Cardiac muscle cell (in vitro differentiated cells and primary cell): ENCODE results near the gene SLC4A8. TPM values are rescaled to one million over a fixed set of nuclear protein-coding genes. Genes with fewer than 3 reads are reported as not detected.

ENCODE experiments used
- DNase-seq, 2 donors: peaks; one replicate each; pipeline versions ENCODE4 v3.0.0 to v3.0.0-alpha.2; 2010 to 2017; ENCODE audit warnings: low read depth in 1 of 2, low spot score in 1 of 2
- H3K27ac ChIP-seq: fragments of 200-600 bp; sonication (generic); 2 replicates; pipeline ENCODE4 v1.5.1; 2016
- H3K27me3 ChIP-seq: fragments of 200-600 bp; sonication (generic); 2 replicates; pipeline ENCODE4 v1.6.0; 2016; ENCODE audit warnings: control low read depth
- H3K36me3 ChIP-seq: fragments of 200-600 bp; sonication (generic); 2 replicates; pipeline ENCODE4 v1.5.1; 2016; ENCODE audit warnings: control low read depth
- H3K4me1 ChIP-seq: fragments of 200-600 bp; sonication (generic); 2 replicates; pipeline ENCODE4 v1.8.1; 2017; ENCODE audit warnings: low read depth, mild to moderate bottlenecking, mixed run types
- H3K4me3 ChIP-seq: fragments of 200-600 bp; sonication (generic); 2 replicates; pipeline ENCODE4 v1.5.1; 2016; ENCODE audit warnings: mild to moderate bottlenecking
- H3K9me3 ChIP-seq: fragments of 200-600 bp; sonication (generic); 2 replicates; pipeline ENCODE4 v1.5.1; 2017; ENCODE audit warnings: low read depth, mild to moderate bottlenecking, control low read depth
- polyA plus RNA-seq: library from polyadenylated mRNA; unstranded; fragments of >200 nt; fragmentation: Nextera tagmentation; extraction: Ambion mirVana; gene quantifications from 2 replicates; pipeline ENCODE4 v1.2.1, GENCODE V29; 2016
- total RNA-seq: library from RNA; depleted of rRNA; stranded (reverse); fragments of >200 nt; gene quantifications from 2 replicates; pipeline ENCODE4 v1.2.3, GENCODE V29; 2016
- TF ChIP-seq, protein P1 (sequence below): IDR thresholded peaks from 2 replicates; pipeline ENCODE4 v1.5.1; 2012; ENCODE audit warnings: low read depth, mild to moderate bottlenecking, low read length

SLC4A8 gene
- total and polyA plus RNA-seq, 2 experiments from 2014 or later, result 1.9 to 4.9 TPM

DNA sequence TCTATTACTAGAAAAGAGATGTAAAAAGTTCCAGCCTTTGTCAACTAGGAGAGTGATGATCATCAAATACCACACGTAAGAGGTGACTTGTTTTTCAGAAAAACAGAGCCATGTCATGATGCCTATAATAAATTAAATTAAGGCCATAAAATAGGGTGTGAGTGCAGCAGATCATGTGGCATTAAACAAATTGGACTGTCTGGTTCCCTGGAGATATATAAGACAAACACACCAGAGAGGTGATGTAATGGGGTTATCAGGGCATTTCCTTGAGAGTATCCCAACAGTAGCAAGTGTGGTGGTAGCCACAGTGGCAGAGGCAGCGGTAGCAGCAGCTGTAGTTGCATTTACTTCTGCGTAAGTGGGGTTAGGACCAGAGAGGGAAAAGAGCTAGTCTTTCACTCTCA, 18.8 kb upstream of the SLC4A8 start:
- H3K27ac ChIP-seq, result no peak overlapping the region
- H3K4me1 ChIP-seq, result peaks cover 7% of the 10 kb centered on the region
- TF ChIP-seq, protein P1, sequence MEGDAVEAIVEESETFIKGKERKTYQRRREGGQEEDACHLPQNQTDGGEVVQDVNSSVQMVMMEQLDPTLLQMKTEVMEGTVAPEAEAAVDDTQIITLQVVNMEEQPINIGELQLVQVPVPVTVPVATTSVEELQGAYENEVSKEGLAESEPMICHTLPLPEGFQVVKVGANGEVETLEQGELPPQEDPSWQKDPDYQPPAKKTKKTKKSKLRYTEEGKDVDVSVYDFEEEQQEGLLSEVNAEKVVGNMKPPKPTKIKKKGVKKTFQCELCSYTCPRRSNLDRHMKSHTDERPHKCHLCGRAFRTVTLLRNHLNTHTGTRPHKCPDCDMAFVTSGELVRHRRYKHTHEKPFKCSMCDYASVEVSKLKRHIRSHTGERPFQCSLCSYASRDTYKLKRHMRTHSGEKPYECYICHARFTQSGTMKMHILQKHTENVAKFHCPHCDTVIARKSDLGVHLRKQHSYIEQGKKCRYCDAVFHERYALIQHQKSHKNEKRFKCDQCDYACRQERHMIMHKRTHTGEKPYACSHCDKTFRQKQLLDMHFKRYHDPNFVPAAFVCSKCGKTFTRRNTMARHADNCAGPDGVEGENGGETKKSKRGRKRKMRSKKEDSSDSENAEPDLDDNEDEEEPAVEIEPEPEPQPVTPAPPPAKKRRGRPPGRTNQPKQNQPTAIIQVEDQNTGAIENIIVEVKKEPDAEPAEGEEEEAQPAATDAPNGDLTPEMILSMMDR, result no peak
- H3K27me3 ChIP-seq, result no peaks in the 10 kb centered on the region
- DNase-seq, result no peak
- no peaks in the 10 kb centered on the region for H3K36me3 ChIP-seq
- no peaks in the 10 kb centered on the region for H3K9me3 ChIP-seq
- no peak overlapping the region for H3K4me3 ChIP-seq

GRCh38 chr12:51406290-51406689, 18.3 kb upstream of the SLC4A8 start:
- Histone ChIP-seq H3K27me3 (no peaks in the 10 kb centered on the region), H3K9me3 (no peaks in the 10 kb centered on the region), H3K4me1 (peaks cover 7% of the 10 kb centered on the region), H3K36me3 (no peaks in the 10 kb centered on the region), H3K27ac (no peak overlapping the region), H3K4me3 (no peak overlapping the region)
- TF ChIP-seq, protein P1, result no peak
- no peak for DNase-seq

DNA sequence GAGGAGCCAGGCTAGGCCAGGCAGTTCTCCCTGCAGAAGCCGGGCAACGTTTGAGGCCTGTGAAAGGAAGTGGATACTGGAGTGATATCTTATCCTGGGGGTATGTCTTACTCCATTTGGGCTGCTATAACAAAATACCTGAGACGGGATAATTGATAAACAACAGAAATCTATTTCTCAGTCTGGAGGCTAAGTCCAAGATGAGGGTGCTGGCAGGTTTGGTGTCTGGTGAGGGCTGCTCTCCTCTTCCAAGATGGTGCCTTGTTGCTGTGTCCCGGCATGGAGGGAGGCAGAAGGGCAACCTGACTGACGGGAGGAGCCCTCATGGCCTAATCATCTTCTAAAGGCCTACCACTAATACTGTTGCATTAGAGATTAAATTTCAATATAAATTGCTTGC, 17.8 kb upstream of the SLC4A8 start:
- H3K27ac ChIP-seq, result no peak overlapping the region
- H3K36me3 ChIP-seq, result no peaks in the 10 kb centered on the region
- TF ChIP-seq, protein P1, result no peak
- peaks cover 7% of the 10 kb centered on the region for H3K4me1 ChIP-seq
- no peaks in the 10 kb centered on the region for H3K9me3 ChIP-seq
- no peaks in the 10 kb centered on the region for H3K27me3 ChIP-seq
- no peak for DNase-seq
- no peak overlapping the region for H3K4me3 ChIP-seq

DNA sequence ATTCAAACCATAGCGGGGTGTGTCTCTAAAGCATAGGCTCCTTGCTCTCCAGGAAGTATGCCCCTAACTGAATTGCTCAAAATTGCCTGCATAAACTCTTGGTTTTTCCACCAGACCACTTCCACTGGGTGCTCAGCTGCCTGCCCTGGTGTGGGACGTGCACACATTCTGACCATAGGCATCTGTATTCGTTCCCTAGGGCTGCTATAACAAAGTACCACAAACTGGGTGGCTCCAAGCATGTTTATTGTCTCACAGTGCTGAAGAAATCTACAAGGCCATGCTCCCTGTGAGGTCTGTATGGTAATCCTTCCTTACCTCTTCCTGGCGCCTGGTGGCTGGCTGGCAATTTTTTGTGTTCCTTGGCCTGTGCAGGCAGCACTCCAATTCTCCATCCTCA, 17.0 kb upstream of the SLC4A8 start:
- Histone ChIP-seq H3K27ac (no peak overlapping the region), H3K36me3 (no peaks in the 10 kb centered on the region), H3K27me3 (no peaks in the 10 kb centered on the region), H3K9me3 (no peaks in the 10 kb centered on the region), H3K4me3 (no peak overlapping the region), H3K4me1 (peaks cover 7% of the 10 kb centered on the region)
- TF ChIP-seq, protein P1, result no peak
- no peak for DNase-seq

DNA sequence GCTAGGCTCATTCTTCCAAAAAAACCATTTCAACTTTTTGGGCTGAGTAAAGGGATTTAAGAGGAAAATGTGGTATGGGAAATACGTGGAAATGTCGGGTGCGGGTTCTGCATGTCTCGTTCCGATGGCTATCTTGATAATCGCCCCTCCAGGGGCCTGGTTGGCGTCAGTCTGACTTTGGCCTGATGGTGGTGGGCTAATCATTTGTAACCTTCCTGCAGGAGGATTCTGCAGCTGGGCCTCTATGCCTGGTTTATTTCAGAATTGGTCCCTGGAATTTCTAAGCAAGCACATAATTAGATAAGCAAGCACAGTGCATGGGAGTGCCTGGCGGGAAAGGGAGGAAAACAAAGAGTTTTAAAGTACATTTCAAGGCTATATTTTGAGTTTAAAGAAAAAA, 14.8 kb upstream of the SLC4A8 start:
- Histone ChIP-seq H3K27me3 (no peaks in the 10 kb centered on the region), H3K9me3 (no peaks in the 10 kb centered on the region), H3K27ac (peak overlapping the region; percentile 67), H3K4me1 (peaks cover 7% of the 10 kb centered on the region), H3K36me3 (no peaks in the 10 kb centered on the region), H3K4me3 (no peak overlapping the region)
- peak in 1 of 2 donors; percentile 66 for DNase-seq
- TF ChIP-seq, protein P1, result no peak

- Histone ChIP-seq H3K36me3 (no peaks in the 10 kb centered on the region), H3K27ac (no peak overlapping the region), H3K9me3 (no peaks in the 10 kb centered on the region), H3K4me1 (peaks cover 7% of the 10 kb centered on the region), H3K4me3 (no peak overlapping the region), H3K27me3 (no peaks in the 10 kb centered on the region)
- DNase-seq, result no peak
- TF ChIP-seq, protein P1, result no peak
These were observed 11.5 kb upstream of the SLC4A8 start for GRCh38 chr12:51413149-51413548.
